ENCODE results near the gene LTBP3.

LTBP3 gene

DNA sequence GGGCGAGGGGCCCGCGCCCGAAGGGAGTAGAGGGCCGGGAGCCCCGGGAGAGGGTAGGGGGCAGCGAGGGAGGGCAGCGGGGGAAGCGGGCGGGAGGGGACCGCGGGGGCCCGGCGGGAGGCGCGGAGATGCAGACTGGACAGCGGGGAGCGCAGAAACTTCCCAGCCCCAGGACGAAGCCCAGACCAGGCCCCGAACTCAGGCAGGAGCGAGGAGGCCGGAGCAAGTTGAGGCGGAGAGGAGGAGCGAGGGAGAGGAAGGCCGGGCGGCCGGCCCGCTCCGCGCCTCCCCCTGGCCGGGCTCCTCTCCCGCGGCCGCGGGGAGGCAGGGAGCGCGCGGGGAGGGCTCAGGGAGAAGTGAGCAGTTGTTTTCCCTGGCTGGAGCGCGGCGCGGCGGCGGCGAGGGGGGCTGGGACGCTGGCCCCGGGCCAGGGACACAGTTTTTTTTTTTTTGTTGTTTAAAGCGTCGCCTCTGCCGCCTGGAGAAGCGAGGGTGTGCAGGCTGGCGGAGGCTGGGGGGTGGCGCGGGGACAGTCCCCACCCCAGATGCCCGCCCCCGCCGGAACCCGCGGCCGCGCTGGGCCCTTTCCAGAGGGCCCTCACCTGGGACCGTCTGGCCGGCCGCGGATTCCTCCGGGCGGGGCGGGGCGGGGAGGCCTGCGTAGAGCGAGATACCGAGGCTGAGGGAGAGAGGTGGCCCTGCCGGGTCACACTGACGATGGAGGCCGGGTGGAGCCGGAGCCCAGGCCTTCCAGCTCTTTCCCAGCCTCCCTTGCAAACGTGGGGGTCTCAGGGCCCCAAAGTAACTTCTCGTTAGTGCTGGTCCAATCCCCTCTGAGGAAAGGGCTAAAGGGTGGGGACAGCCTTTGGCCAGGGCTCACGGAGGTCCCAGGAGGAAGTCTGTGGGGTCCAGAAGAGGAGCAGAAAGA, at the start of gene LTBP3:
LTBP3 (minus strand) TSS at position 358 of the 928 bp plus-strand sequence. CDS start 400 bp downstream, outside the sequence.
- DNase-seq (ENCODE audit: low spot score) = peak; percentile 93

DNA sequence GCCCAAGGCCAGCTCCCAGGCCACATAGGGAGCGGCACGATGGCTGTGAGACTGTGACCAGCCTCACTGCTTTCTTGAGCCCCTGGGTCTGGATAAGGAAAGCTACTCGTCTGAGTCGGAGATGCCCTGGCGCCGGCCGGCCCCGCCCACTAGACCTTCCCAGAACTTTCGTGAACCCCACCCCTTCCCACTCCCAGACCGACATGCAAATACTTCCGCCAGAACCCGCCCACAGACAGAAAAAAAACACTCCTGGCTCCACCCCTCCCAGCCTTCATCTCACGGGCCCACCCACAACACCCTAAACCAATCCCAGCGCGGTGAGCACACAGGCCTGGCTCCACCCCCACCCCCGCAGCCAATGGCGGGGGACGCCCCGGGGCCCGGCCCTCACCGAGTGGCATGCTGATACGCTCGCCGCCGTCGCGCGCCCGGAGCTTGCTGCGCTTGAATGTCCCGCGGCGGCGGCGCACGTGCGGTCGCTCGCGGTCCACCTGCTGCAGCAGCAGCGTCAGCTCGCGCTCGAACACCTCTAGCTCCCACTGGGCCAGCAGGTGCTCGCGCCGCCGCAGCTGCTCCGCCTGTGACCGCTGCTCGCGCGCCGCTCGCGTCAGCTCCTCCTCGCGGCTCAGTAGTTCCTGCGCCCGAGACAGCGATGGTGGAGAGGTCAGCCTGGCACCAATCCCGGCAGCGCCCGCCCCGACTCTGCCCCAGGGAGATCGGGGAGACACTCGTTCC, 48.9 kb upstream of the LTBP3 start:
- DNase-seq (ENCODE audit: low spot score) = peak; percentile 96

DNA sequence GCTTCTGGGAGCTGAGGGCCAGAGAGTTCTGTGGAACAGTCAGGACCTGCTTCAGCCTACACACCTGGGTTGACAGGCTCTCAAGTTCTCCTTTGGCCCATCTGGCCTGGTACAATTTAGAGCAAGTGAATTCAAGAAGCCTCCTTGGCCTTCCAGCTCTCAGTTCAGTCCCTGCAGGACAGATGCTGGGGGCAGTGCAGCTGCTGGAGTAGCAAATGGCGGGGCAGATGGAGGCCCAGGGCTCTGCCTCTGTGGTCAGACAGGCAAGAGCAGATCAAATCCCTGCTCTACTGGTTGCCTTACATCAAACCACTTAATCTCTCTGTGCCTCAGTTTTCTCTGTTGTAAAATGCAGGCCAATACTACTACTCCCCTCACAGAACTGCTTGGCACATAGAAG, 46.1 kb upstream of the LTBP3 start:
- DNase-seq (ENCODE audit: low spot score) = no peak

DNA sequence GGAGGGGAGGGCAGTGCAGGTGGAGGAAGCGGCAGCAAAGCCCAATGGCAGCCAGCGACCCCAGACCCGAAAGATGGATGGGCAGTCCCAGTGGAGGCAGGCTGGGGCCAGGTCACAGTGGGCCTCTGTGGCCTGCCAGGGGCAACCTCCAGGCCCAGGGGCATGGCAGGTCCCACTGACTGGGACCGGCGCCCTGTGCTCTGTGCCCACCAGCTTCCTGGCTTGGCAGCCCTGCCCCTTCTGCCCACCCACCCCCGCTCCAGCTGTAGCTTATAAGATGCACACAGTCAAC, 41.7 kb upstream of the LTBP3 start:
- no peak for DNase-seq (ENCODE audit: low spot score)

DNA sequence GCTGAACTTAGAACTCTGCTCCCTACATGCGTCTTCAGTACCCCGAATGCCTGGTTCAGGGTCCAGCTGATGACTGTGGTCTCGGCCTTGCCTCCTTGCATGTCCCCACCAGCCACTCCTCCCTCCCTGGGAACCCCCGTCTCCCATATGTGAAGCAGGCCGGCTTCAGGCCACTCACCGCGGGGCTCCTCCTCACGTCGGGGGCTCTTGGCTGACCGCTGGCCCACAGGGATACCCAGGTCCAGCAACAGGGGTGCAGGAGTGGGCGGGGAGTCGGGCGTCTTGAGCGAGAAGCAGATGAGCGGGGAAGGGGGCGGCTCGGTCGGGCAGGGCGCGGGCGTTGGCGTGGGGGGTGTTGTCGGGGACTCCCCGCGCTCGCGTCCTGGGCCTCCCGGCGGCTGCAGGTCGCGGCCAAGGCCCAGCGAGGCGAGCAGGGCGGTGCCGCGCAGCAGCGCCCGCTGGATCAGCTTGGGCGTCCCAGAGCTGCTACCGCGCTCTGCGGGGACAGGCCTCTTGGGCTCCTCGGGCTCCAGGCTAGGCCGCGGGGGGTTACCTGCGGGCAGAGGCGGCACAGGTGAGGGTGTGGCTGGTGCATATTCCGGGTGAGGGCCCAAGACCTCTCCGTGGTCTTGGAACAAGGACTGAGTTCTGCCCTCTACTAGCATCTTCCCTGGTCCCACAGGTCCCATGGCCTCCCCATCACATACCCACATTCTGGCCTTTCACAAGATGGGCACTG, 41.2 kb upstream of the LTBP3 start:
- no peak for DNase-seq (ENCODE audit: low spot score)

DNA sequence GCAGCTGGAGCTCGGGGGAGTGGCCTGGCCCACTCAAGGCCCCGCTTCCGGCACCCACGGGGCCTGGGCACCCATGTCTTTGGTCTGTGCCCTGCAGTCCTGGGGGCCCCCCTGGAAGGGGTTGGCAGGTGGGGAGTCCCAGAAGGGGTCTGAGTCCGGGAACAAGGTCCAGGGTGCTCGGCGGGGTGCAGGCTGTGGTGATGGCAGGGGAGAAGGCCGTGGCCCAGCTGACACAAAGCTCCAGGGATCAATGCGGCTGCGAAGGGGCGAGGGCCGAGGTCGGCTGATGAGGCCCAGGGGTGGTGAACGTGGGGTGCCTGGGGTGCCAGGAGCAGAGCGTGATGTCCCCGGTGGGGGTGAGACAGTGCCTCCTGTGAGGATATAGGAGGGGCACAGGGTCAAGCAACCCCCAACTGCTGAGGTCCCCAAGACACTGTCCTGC, 40.1 kb upstream of the LTBP3 start:
- no peak for DNase-seq (ENCODE audit: low spot score)

DNA sequence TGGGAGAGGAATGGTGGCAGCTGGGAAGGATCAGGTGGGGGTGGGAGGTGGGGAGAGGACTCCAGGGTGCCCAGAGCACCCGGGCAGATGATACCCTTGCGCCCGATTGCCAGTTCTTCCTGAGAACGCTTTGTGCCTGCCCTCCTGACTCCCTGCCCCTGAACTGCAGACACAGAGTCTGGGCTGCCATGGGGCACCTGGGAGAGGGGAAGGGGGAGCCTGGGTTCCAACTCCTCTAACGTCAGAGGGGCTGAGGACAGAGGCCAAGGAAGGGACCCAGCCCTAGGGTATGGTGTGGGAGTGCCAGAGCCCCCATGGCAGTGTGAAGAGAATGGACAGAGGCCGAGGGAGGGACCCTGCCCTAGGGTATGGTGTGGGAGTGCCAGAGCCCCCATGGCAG, 38.4 kb upstream of the LTBP3 start:
- DNase-seq (ENCODE audit: low spot score) = no peak

DNA sequence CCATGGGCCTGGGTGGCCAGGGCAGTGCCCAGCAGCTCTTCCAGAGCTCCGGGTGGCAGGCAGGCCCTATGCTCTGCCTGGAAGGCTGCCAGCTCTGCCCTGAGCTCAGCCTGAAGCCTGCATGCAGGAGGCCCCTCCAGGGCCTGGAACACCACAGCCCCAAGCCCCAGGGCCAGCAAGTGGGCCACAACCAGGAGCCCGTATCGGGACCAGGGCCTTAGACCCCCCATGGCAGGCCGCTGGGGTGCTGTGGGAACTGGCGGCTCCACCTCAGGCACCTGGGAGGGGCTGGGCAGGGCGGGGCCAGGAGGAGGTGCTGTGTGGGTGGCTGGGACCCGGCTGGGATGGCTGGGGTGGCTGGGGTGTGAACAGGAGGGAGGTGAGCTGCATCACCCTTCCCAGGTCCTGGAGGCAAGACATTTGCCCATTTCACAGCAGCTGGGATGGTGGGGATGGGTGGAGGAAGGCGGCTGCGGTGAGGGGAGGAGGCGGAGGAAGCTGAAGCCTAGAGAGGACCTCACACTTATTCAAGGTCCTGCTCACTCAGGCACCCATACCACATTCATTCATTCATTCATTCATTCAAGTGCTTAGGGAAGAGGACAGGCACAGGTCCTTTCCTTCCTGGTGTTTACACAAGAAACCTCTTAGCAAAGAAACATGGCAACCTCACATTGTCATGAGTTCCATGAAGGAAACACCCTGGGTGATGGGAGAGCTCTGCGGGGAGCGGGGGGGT, 37.6 kb upstream of the LTBP3 start, which contains the start of gene KCNK7:
KCNK7 (minus strand) TSS at position 258 of the 739 bp plus-strand sequence; CDS start at position 230, 28 bp downstream.
- no peak for DNase-seq (ENCODE audit: low spot score)

DNA sequence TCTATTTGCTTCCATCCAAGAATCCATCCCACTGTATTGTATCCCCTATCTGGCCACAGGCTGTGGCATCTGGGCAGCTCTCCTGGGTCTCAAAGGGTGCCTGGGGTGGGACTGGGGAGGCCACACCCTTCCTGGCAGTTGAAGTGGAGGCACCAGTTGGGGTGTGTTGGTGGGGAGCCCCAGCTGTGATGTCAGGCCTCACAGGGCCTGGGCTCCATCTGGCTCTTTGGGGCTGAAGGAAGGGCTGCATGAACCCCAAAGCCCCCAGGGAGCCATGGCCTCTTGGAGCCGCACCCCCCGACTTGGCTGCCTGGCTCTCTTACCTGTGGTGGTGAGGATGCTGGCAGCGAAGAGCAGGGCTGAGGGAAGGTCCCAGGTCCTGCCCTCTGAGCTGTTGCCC, 37.0 kb upstream of the LTBP3 start:
- DNase-seq (ENCODE audit: low spot score) = no peak

DNA sequence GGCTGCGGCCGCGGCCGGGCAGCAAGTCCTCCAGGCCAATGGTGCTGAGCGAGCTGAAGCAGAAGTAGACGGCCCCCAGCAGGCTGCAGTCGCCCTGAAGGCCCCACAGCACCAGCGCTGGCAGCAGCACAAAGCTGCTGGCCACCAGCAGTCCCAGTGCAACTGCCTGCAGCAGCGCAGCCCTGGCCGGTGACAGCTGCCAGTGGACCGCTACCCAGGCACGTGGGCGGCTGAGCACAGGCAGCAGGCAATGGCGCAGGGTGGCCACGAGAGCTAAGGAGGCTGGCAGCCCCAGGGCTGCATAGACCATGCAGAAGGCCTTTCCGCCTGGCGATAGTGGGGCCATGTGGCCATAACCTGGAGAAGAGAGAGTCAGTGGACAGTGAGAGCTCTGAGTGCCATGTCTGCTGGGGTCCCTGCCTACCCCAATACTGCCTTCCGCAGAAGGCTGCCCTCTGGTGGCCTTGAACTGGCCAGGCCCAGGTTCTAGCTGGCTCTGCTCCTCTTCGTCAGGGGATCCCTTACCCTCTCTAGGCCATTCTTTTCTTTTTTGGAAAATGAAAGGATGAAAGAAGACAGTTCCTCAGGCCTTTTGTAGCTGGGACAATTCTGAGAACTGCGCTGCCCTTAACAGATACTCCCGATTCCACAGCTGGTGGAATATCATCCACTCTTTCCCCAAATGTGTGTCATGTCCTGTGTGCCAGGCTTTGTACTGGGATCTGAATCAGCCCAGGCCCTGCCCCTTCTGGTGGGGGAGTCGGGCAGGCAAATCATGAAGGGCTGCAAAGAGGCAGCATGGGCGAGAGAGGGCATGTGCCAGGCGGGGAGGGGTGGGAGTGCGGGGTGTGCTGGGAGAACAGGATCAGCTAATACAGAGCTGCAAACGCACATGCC, 35.6 kb upstream of the LTBP3 start:
- DNase-seq (ENCODE audit: low spot score) = peak; percentile 76

DNA sequence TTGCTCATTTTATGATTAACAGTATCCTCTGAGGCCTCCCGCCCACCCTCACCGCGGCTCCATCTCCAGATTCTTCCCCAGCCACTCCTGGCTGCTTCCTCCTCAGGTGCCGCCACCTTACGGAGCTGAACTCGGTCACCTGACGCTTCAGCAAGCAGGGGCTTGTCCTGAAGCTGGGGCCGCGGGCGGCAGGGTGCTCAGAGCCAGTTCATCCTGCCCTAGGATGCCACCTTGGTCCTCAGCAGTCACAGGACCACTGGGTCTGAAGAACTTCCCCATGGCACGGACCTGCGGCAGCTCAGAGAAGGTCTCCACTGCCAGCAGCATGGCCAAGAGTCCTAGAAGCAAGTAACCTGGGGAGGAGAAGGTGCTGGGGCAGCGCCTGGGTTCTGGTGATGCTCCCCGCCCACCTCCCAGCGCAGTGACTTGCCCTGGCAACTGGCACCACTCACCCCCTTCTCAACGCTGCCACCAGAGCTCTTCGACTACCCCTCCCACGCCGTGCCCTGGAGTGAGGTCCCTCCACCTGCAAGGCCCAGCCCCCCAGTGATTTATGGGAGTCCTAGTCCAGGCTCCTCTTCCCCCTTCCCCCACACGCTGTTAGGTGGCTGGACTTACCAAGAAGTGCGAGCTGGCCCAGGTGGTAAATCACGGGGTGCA, 34.8 kb upstream of the LTBP3 start:
- DNase-seq (ENCODE audit: low spot score) = no peak

DNA sequence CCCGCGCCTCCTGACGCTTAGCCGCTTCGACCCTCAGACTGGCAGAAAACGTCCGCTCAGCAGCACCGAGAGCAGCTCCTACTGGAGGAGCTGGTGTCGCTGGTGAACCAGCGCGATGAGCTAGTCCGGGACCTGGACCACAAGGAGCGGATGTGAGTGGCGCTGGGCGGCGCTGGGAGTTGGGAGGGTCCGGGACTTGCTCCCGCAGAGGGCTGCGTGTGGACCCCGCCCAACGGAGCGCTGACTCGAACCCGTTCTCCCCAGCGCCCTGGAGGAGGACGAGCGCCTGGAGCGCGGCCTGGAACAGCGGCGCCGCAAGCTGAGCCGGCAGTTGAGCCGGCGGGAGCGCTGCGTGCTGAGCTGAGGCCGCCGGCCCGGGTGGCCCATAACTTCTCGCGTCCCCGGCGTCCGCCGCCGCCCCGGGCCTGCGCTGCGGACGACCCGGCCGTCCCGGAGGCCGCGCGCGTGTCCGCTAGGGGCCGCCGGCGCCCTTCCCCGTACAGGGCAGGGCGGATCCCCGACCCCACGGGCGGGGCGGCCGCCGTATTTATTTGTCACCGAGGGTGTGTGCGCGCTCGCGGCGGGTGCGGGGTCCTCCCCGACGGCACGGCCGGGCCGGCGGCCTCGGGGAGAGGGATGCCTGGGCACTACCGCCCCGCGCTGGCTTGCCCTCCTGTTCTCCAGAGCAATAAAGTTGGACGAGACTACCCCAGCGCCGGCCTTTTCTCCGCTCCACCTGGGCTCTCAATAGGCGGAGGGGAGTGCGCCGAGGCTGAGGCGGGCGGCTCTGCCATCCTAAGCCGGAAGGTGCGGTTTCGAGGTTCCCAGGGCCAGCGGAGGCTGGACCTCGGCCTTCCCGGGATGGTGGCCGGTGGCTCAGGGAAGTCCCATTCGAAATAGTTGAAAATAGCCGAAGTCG, 34.0 kb upstream of the LTBP3 start:
- DNase-seq (ENCODE audit: low spot score) = no peak

DNA sequence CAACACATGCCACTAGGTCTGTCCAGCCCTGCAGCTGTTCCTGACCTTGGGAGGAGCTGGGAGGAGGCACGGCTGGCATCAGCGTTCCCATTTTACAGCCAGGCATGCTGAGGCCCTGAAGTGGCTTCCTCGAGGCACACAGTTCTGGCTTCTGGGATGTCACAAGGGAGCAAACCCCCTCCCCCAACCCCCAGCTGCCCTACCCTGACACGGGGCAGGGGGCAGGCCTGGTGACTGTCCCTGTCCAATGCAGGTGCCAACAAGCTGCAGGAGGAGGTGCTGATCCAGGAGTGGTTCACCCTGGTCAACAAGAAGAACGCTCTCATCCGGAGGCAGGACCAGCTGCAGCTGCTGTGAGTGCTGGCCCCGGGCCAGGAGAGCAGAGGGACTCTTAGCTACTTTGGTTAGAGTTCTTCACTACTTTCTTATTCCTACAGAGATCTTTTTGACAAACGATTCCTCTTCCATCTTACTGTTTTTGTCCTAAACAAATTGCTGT, 32.1 kb upstream of the LTBP3 start:
- no peak for DNase-seq (ENCODE audit: low spot score)

DNA sequence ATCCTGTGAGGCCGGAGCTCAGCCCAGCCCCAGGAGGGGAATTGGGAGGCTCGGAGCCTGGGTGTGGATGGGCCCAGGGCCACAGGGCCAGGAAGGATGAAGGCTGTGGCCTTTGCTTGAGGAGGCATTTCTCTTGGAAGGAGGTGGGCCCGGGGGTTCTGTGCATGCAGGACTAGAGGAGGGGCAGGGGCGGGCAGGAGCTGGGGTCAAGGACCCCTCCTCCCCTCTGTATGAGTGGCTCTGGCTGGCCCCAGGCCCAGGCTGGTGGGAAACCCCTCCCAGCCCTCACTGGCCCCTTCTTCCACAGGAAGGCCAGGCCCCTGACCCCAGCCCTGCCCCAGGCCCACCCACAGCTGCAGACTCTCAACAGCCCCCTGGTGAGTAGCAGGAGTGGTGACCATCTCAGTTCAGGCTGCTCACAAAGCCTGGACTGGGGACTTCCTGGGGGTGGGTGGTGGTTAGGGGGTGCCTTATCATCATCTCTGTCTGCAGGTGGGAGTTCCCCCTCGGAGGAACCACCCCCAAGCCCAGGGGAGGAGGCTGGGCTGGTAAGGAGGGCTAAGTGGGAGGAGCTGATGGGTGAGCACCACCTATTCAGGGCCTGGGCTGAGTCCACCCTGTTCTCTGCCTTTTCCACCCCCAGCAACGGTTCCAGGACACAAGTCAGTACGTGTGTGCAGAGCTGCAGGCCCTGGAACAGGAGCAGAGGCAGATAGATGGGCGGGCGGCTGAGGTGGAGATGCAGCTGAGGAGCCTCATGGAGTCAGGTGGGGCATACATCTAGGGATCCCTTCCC, 31.5 kb upstream of the LTBP3 start:
- DNase-seq (ENCODE audit: low spot score) = no peak

DNA sequence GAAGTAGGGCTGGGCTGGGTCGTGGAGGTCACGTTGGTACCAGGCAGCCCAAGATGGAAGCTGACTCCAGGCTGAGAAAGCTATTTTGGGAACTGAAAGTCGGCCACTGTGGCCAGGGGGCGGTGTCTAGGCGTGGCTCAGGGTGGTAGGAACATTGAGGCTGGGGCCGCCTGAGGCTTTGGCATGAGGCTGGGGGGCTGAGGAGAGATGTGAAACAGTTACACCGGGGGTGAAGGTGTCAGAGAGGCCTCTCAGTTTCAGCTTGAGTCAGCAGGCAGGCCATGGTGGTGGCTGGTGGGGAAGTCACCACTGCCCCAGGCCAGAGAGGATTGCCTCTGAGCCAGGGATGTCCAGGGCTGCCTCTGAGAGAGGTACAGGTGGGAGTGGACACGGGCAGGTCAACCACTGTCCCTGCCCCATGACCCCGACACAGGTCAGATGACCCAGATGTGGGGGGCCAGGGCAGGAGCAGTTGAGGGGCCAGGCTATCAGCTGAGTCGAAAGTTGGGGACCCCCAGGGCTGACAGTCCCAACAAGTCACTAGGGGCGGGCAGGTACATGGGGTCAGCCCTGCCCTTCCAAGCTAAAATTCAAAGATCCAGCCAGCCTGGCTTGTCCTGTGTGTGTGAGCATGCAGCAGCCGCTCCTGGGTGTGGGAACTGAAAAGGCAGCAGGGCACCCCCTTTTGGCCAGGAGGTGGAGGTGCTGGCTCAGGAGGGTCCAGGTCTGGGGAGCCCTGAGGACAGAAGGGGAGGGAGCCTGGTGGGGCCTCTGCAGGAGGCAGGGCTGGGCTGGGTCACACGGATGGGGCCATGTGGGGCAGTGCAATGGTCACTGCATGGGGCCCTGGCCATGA, 30.3 kb upstream of the LTBP3 start:
- DNase-seq (ENCODE audit: low spot score) = no peak

DNA sequence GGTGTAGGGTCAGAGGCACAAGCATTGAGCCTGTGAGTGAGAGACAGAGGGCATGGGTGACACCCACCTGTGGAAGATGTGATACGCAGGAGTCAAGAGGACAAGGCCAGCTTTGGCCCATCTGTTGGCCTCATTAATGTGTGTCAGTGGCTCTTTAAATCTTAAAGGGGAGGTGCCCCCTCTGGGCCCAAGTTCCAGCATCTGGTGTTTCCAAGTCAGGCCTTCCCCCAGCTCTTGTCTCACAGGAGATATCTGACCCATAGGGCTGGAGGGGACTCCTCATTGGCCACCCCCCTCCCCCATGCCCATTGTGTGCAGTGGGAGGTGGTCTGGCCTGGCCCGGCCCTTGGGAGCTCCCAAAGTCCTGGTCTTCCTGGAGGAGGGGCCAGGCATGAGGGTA, 28.5 kb upstream of the LTBP3 start:
- DNase-seq (ENCODE audit: low spot score) = no peak

DNA sequence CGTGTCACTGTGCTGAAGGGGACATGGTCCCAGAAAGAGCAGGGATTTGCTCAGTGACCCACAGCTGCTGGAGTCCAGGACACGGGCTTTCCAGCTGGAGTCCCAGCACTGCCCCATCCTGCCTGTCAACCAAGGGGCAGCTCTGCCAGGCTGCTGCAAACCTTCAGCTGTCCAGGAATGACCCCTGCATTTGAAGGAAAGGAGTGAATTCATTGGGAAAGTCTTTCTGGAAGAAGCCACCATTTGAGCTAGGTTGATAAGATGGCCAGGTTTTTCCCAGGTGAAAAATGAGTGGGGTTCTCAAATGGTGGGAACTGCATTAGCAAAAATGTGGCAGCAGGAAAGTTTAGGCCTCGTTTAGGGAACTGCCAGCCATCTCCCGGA, 28.1 kb upstream of the LTBP3 start:
- no peak for DNase-seq (ENCODE audit: low spot score)
